GM12891 (cell line): ENCODE data around the gene CENPV.

ENCODE experiments used
- POLR2A ChIP-seq: IDR thresholded peaks from 2 replicates; pipeline ENCODE4 v1.6.1; 2011; ENCODE audit warnings: low read depth, low read length, control low read depth
- POLR2AphosphoS5 ChIP-seq: IDR thresholded peaks from 2 replicates; pipeline ENCODE4 v1.6.1; 2011; ENCODE audit warnings: low read depth, low read length, control low read depth

GRCh38 chr17:16319969-16320368, 33.3 kb downstream of the CENPV start:
- no peak for TF ChIP-seq POLR2AphosphoS5
- TF ChIP-seq POLR2A, result no peak
